Thyroid gland (tissue), 4 donors: ENCODE data around the gene SLC25A13. TPM values are rescaled to one million over a fixed set of nuclear protein-coding genes. Genes with fewer than 3 reads are reported as not detected.

ENCODE experiments used
- DNase-seq, 2 donors: peaks; one replicate each; pipeline ENCODE4 v3.0.0-alpha.2; 2019
- H3K27ac ChIP-seq, 3 donors: fragments of 200-600 bp; sonication (generic); 1 replicate in 2 of 3; 2 replicates in 1 of 3; pipeline ENCODE4 v1.5.1; 2016 to 2019; ENCODE audit warnings: mild to moderate bottlenecking in 1 of 3, moderate library complexity in 1 of 3
- H3K27me3 ChIP-seq: fragments of 200-600 bp; sonication (generic); one replicate; pipeline ENCODE4 v1.5.1; 2019
- H3K36me3 ChIP-seq, 2 donors: fragments of 200-600 bp; sonication (generic); one replicate each; pipeline ENCODE4 v1.5.1; 2016 to 2019
- H3K4me1 ChIP-seq, 2 donors: fragments of 200-600 bp; sonication (generic); one replicate each; pipeline ENCODE4 v1.5.1; 2017 to 2019
- H3K4me3 ChIP-seq, 3 donors: fragments of 200-600 bp; sonication (generic); replicated peaks in 1 of 3; 1 replicate in 2 of 3; 2 replicates in 1 of 3; pipeline ENCODE4 v1.5.1; 2016; ENCODE audit warnings: mild to moderate bottlenecking in 1 of 3
- H3K9me3 ChIP-seq: fragments of 200-600 bp; sonication (generic); one replicate; pipeline ENCODE4 v1.5.1; 2017
- CTCF ChIP-seq, 6 experiments: fragments of 200-600 bp in 3 of 6; fragments of 450-650 bp in 3 of 6; sonication (generic) in 3 of 6; IDR thresholded peaks; one replicate each; pipeline ENCODE4 v1.5.1; 2016 to 2019; ENCODE audit warnings: antibody characterized with exemption in 6 of 6, mild to moderate bottlenecking in 2 of 6, inconsistent platforms in 1 of 6, moderate library complexity in 1 of 6
- POLR2A ChIP-seq, 2 donors: fragments of 450-650 bp; IDR thresholded peaks; one replicate each; pipeline ENCODE4 v1.6.1; 2017; ENCODE audit warnings: antibody characterized with exemption in 2 of 2, mild to moderate bottlenecking in 2 of 2, moderate library complexity in 1 of 2
- WGBS, 2 donors: methylation state at CpG; one replicate each; pipeline ENCODE4 v1.1.5; 2017; 5-methylcytosine and 5-hydroxymethylcytosine counted together
- intact Hi-C: fragments of 100-400 bp; cut with DNase I; formaldehyde crosslinking; loops from one replicate; pipeline ENCODE4 v1.15.1; 2023
- total RNA-seq, 4 donors: library from RNA; depleted of rRNA; stranded (reverse); fragments of >200 nt; gene quantifications; one replicate each; pipeline ENCODE4 v1.2.3, GENCODE V29; 2016

SLC25A13 gene
- total RNA-seq, 4 donors from 2014 or later, result 22.7 to 36.1 (median 30.2) TPM

GRCh38 chr7:96187735-96188134 lies 134.2 kb downstream of the SLC25A13 start:
- 84 to 91% methylated on average over 6 of the region's 6 CpGs for WGBS, 2 donors
- peaks cover 10 to 23% of the 10 kb centered on the region in 2 donors for H3K36me3 ChIP-seq
- no peaks in the 10 kb centered on the region for H3K9me3 ChIP-seq
- H3K27ac ChIP-seq, result no peak overlapping the region
- no peaks in the 10 kb centered on the region for H3K27me3 ChIP-seq
- DNase-seq, result no peak
- TF ChIP-seq CTCF (IDR thresholded peaks at IDR 0.05) (no peak), POLR2A (IDR thresholded peaks at IDR 0.05) (no peak)
- no peak overlapping the region for H3K4me3 ChIP-seq
- intact Hi-C loops, result no loop called here
- no peaks in the 10 kb centered on the region for H3K4me1 ChIP-seq

GRCh38 chr7:96184783-96185182 lies 137.1 kb downstream of the SLC25A13 start:
- no peak for DNase-seq
- intact Hi-C loops, result no loop called here
- H3K4me3 ChIP-seq, result no peak overlapping the region
- no peaks in the 10 kb centered on the region for H3K27me3 ChIP-seq
- no peaks in the 10 kb centered on the region for H3K9me3 ChIP-seq
- H3K36me3 ChIP-seq, result peaks cover 10 to 13% of the 10 kb centered on the region in 2 donors
- no peaks in the 10 kb centered on the region for H3K4me1 ChIP-seq
- H3K27ac ChIP-seq, result no peak overlapping the region
- 87 to 89% methylated on average over 2 of the region's 2 CpGs for WGBS, 2 donors
- no peak for TF ChIP-seq CTCF (IDR thresholded peaks at IDR 0.05)
- no peak for TF ChIP-seq POLR2A (IDR thresholded peaks at IDR 0.05)

GRCh38 chr7:96183163-96183670 lies 138.7 kb downstream of the SLC25A13 start:
- intact Hi-C loops, result no loop called here
- Histone ChIP-seq H3K4me1 (no peaks in the 10 kb centered on the region), H3K9me3 (no peaks in the 10 kb centered on the region), H3K4me3 (no peak overlapping the region), H3K27me3 (no peaks in the 10 kb centered on the region), H3K27ac (no peak overlapping the region), H3K36me3 (peaks cover 8 to 13% of the 10 kb centered on the region in 2 donors)
- DNase-seq, result no peak
- WGBS, 2 donors, result 91 to 92% methylated on average over 5 of the region's 5 CpGs
- TF ChIP-seq POLR2A (IDR thresholded peaks at IDR 0.05), result no peak
- no peak for TF ChIP-seq CTCF (IDR thresholded peaks at IDR 0.05)

- TF ChIP-seq POLR2A (IDR thresholded peaks at IDR 0.05), result no peak
- TF ChIP-seq CTCF (IDR thresholded peaks at IDR 0.05), result no peak
- no peak for DNase-seq
- Histone ChIP-seq H3K9me3 (no peaks in the 10 kb centered on the region), H3K4me3 (no peak overlapping the region), H3K27me3 (no peaks in the 10 kb centered on the region), H3K4me1 (no peaks in the 10 kb centered on the region), H3K27ac (no peak overlapping the region), H3K36me3 (peaks cover 7 to 13% of the 10 kb centered on the region in 2 donors)
- 86 to 87% methylated on average over 5 of the region's 5 CpGs for WGBS, 2 donors
- intact Hi-C loops, result no loop called here
These were observed 139.3 kb downstream of the SLC25A13 start for GRCh38 chr7:96182424-96183158.

- H3K4me1 ChIP-seq, result no peaks in the 10 kb centered on the region
- no peak for DNase-seq
- no peaks in the 10 kb centered on the region for H3K27me3 ChIP-seq
- H3K27ac ChIP-seq, result no peak overlapping the region
- 89 to 93% methylated on average over 3 of the region's 3 CpGs for WGBS, 2 donors
- no peaks in the 10 kb centered on the region for H3K9me3 ChIP-seq
- no peak overlapping the region for H3K4me3 ChIP-seq
- intact Hi-C loops, result no loop called here
- H3K36me3 ChIP-seq, result peaks cover 7 to 13% of the 10 kb centered on the region in 2 donors
- TF ChIP-seq CTCF (IDR thresholded peaks at IDR 0.05) (no peak), POLR2A (IDR thresholded peaks at IDR 0.05) (no peak)
These were observed 140.7 kb downstream of the SLC25A13 start for GRCh38 chr7:96181174-96181573.
